IMR-90 (cell line): ENCODE results near the gene C17orf107.

Experiments used
- BHLHE40 ChIP-seq: fragments of 150-350 bp; IDR thresholded peaks from 2 replicates; pipeline ENCODE4 v1.6.1; 2016; ENCODE audit warnings: mild to moderate bottlenecking, low read depth, low read length
- CTCF ChIP-seq: conservative IDR thresholded peaks from 2 replicates; pipeline ENCODE4 v1.5.1; 2012; ENCODE audit warnings: mild to moderate bottlenecking, low read depth, low read length, improper control_type of control experiment
- MAFK ChIP-seq: IDR thresholded peaks from 2 replicates; pipeline ENCODE4 v1.6.1; 2012; ENCODE audit warnings: low read depth, low read length, improper control_type of control experiment
- MAZ ChIP-seq: IDR thresholded peaks from 2 replicates; pipeline ENCODE4 v1.6.1; 2012; ENCODE audit warnings: low read depth, mild to moderate bottlenecking, low read length, improper control_type of control experiment, moderate library complexity, borderline replicate concordance
- MXI1 ChIP-seq: IDR thresholded peaks from 2 replicates; pipeline ENCODE4 v1.6.1; 2012; ENCODE audit warnings: low read depth, mild to moderate bottlenecking, low read length, moderate library complexity, borderline replicate concordance
- POLR2A ChIP-seq: IDR thresholded peaks from 2 replicates; pipeline ENCODE4 v1.6.1; 2012; ENCODE audit warnings: mild to moderate bottlenecking, low read depth, low read length
- RAD21 ChIP-seq: IDR thresholded peaks from 2 replicates; pipeline ENCODE4 v1.6.1; 2012; ENCODE audit warnings: low read length, improper control_type of control experiment

GRCh38 chr17:4939546-4939795 is 40.1 kb downstream of the C17orf107 start:
- TF ChIP-seq CTCF, result no peak
- no peak; the same call in 1 of the 2 replicates for TF ChIP-seq POLR2A
- no peak for TF ChIP-seq RAD21
- TF ChIP-seq MXI1, result no peak
- no peak for TF ChIP-seq BHLHE40
- TF ChIP-seq MAZ, result no peak
- TF ChIP-seq MAFK, result no peak
